T-helper 2 cell treated with Interferon-gamma antibody and Interleukin-4, amounts not matched to agents 5 μg/mL and 100 μg/mL, for 36 hours (primary cell): ENCODE data around the gene EIF4A3.
"Not testable (repeated sequence)": the region's sequence is repeated elsewhere in the genome, so short reads cannot be mapped to it uniquely, and the experiment has no call there.

ENCODE experiments used
- DNase-seq: peaks from one replicate; pipeline ENCODE4 v3.0.0; 2021; ENCODE audit warnings: low spot score
- H3K27ac Mint-ChIP-seq: one replicate; pipeline ENCODE4 v1.8.0; 2021; ENCODE audit warnings: mild to moderate bottlenecking, mixed read lengths
- H3K27me3 Mint-ChIP-seq: one replicate; pipeline ENCODE4 v1.8.0; 2021; ENCODE audit warnings: low read depth, mixed read lengths
- H3K36me3 Mint-ChIP-seq: one replicate; pipeline ENCODE4 v1.8.0; 2021; ENCODE audit warnings: low read depth, mixed read lengths
- H3K4me1 Mint-ChIP-seq: one replicate; pipeline ENCODE4 v1.8.0; 2021; ENCODE audit warnings: low read depth, mixed read lengths
- H3K4me3 Mint-ChIP-seq: one replicate; pipeline ENCODE4 v1.8.0; 2022; ENCODE audit warnings: mild to moderate bottlenecking, moderate library complexity, mixed read lengths
- H3K9me3 Mint-ChIP-seq: one replicate; pipeline ENCODE4 v1.8.0; 2021; ENCODE audit warnings: mixed read lengths

Gene EIF4A3

GRCh38 chr17:80163336-80163735, 16.4 kb upstream of the EIF4A3 start:
- Mint-ChIP-seq H3K4me3 (no peak overlapping the region), H3K9me3 (no peaks in the 10 kb centered on the region), H3K27me3 (peaks cover 10% of the 10 kb centered on the region), H3K36me3 (no peaks in the 10 kb centered on the region), H3K4me1 (no peaks in the 10 kb centered on the region), H3K27ac (no peak overlapping the region)
- no peak for DNase-seq

GRCh38 chr17:80160536-80160935, 13.6 kb upstream of the EIF4A3 start:
- peaks cover 2% of the 10 kb centered on the region for H3K36me3 Mint-ChIP-seq
- no peak for DNase-seq
- no peak overlapping the region for H3K27ac Mint-ChIP-seq
- peaks cover 6% of the 10 kb centered on the region for H3K9me3 Mint-ChIP-seq
- H3K4me1 Mint-ChIP-seq, result no peaks in the 10 kb centered on the region
- H3K4me3 Mint-ChIP-seq, result no peak overlapping the region
- peaks cover 10% of the 10 kb centered on the region for H3K27me3 Mint-ChIP-seq

GRCh38 chr17:80158846-80159245, 11.9 kb upstream of the EIF4A3 start:
- Mint-ChIP-seq H3K36me3 (peaks cover 2% of the 10 kb centered on the region), H3K4me3 (no peak overlapping the region), H3K27me3 (peaks cover 10% of the 10 kb centered on the region), H3K9me3 (peaks cover 11% of the 10 kb centered on the region), H3K27ac (no peak overlapping the region), H3K4me1 (no peaks in the 10 kb centered on the region)
- no peak for DNase-seq

GRCh38 chr17:80155600-80155999, 8.7 kb upstream of the EIF4A3 start:
- not testable (repeated sequence) for H3K27me3 Mint-ChIP-seq, H3K4me1 Mint-ChIP-seq, H3K4me3 Mint-ChIP-seq, H3K27ac Mint-ChIP-seq, DNase-seq, H3K36me3 Mint-ChIP-seq
- peaks cover 23% of the 10 kb centered on the region for H3K9me3 Mint-ChIP-seq

- Mint-ChIP-seq H3K36me3 (peaks cover 8% of the 10 kb centered on the region), H3K9me3 (peaks cover 23% of the 10 kb centered on the region), H3K27me3 (peaks cover under 1% of the 10 kb centered on the region), H3K4me3 (no peak overlapping the region), H3K4me1 (peaks cover 4% of the 10 kb centered on the region), H3K27ac (no peak overlapping the region)
- no peak for DNase-seq
These were observed 7.2 kb upstream of the EIF4A3 start for GRCh38 chr17:80154166-80154565.

GRCh38 chr17:80153004-80153403, 6.1 kb upstream of the EIF4A3 start:
- no peaks in the 10 kb centered on the region for H3K27me3 Mint-ChIP-seq
- no peak overlapping the region for H3K27ac Mint-ChIP-seq
- peaks cover 10% of the 10 kb centered on the region for H3K4me1 Mint-ChIP-seq
- H3K36me3 Mint-ChIP-seq, result peaks cover 8% of the 10 kb centered on the region
- H3K9me3 Mint-ChIP-seq, result peaks cover 23% of the 10 kb centered on the region
- H3K4me3 Mint-ChIP-seq, result no peak overlapping the region
- DNase-seq, result no peak

GRCh38 chr17:80152081-80152702, 5.3 kb upstream of the EIF4A3 start:
- no peak overlapping the region for H3K4me3 Mint-ChIP-seq
- DNase-seq, result no peak
- no peaks in the 10 kb centered on the region for H3K27me3 Mint-ChIP-seq
- peaks cover 13% of the 10 kb centered on the region for H3K4me1 Mint-ChIP-seq
- H3K9me3 Mint-ChIP-seq, result peaks cover 23% of the 10 kb centered on the region
- H3K36me3 Mint-ChIP-seq, result peaks cover 9% of the 10 kb centered on the region
- H3K27ac Mint-ChIP-seq, result no peak overlapping the region

- Mint-ChIP-seq H3K4me1 (peaks cover 13% of the 10 kb centered on the region), H3K9me3 (peaks cover 23% of the 10 kb centered on the region), H3K36me3 (peaks cover 11% of the 10 kb centered on the region), H3K27ac (no peak overlapping the region), H3K27me3 (no peaks in the 10 kb centered on the region), H3K4me3 (no peak overlapping the region)
- DNase-seq, result no peak
These were observed 4.4 kb upstream of the EIF4A3 start for GRCh38 chr17:80151333-80151732.

- DNase-seq, result no peak
- Mint-ChIP-seq H3K27ac (peak overlapping the region; percentile 99), H3K36me3 (peaks cover 36% of the 10 kb centered on the region), H3K9me3 (no peaks in the 10 kb centered on the region), H3K4me1 (peaks cover 35% of the 10 kb centered on the region), H3K4me3 (peak overlapping the region; percentile 97), H3K27me3 (no peaks in the 10 kb centered on the region)
These were observed 550 bp downstream of the EIF4A3 start for GRCh38 chr17:80146121-80147034.

- Mint-ChIP-seq H3K9me3 (no peaks in the 10 kb centered on the region), H3K27me3 (no peaks in the 10 kb centered on the region), H3K27ac (peak overlapping the region; percentile 84), H3K4me1 (peaks cover 35% of the 10 kb centered on the region), H3K36me3 (peaks cover 39% of the 10 kb centered on the region), H3K4me3 (peak overlapping the region; percentile 88)
- no peak for DNase-seq
These were observed 1.6 kb downstream of the EIF4A3 start for GRCh38 chr17:80145076-80146075.

GRCh38 chr17:80142929-80143328, 4.0 kb downstream of the EIF4A3 start:
- Mint-ChIP-seq H3K27me3 (no peaks in the 10 kb centered on the region), H3K27ac (no peak overlapping the region), H3K4me3 (no peak overlapping the region), H3K9me3 (no peaks in the 10 kb centered on the region), H3K4me1 (peaks cover 28% of the 10 kb centered on the region), H3K36me3 (peaks cover 60% of the 10 kb centered on the region)
- DNase-seq, result no peak

- Mint-ChIP-seq H3K27me3 (no peaks in the 10 kb centered on the region), H3K36me3 (peaks cover 70% of the 10 kb centered on the region), H3K4me1 (peaks cover 26% of the 10 kb centered on the region), H3K27ac (no peak overlapping the region), H3K9me3 (no peaks in the 10 kb centered on the region), H3K4me3 (no peak overlapping the region)
- no peak for DNase-seq
These were observed 5.3 kb downstream of the EIF4A3 start for GRCh38 chr17:80141463-80142165.

- no peak for DNase-seq
- Mint-ChIP-seq H3K4me3 (no peak overlapping the region), H3K4me1 (peaks cover 6% of the 10 kb centered on the region), H3K36me3 (peaks cover 77% of the 10 kb centered on the region), H3K27ac (no peak overlapping the region), H3K27me3 (no peaks in the 10 kb centered on the region), H3K9me3 (no peaks in the 10 kb centered on the region)
These were observed 8.0 kb downstream of the EIF4A3 start for GRCh38 chr17:80138856-80139426.
